Activated CD4-positive, alpha-beta T cell treated with anti-CD3 and anti-CD28 coated beads, Interleukin-2, amount 10 ng/mL, durations not matched to agents 7 days and 5 days (primary cell): ENCODE data around the gene ZFY. TPM values are rescaled to one million over a fixed set of nuclear protein-coding genes. Genes with fewer than 3 reads are reported as not detected.

Experiments
- total RNA-seq, 2 experiments: library from RNA; stranded (reverse); gene quantifications; one replicate each; pipeline ENCODE4 v1.2.3, GENCODE V29; 2021

ZFY gene
- total RNA-seq, 2 experiments from 2014 or later = 14.9 to 18.8 TPM

Other genes starting within 250 kb of the ZFY start
- gene SRY, start 147.7 kb upstream of the ZFY start, total RNA-seq = not detected
- 100 to 1,000 TPM; 267 to 297 TPM for gene RPS4Y1, start 93.8 kb upstream of the ZFY start, total RNA-seq